Mammary epithelial cell (primary cell): ENCODE results near the gene MIER2.

Experiments used
- CTCF ChIP-seq, 2 donors: IDR thresholded peaks in 1 of 2; conservative IDR thresholded peaks in 1 of 2; 2 replicates each; pipeline ENCODE4 v1.5.1; 2011 to 2012; ENCODE audit warnings: inconsistent platforms in 2 of 2, low read length in 2 of 2, mild to moderate bottlenecking in 2 of 2, control low read depth in 1 of 2, low read depth in 1 of 2; ENCODE audit not compliant: insufficient read depth in 1 of 2; ENCODE audit errors: extremely low read depth in 1 of 2
- EZH2 ChIP-seq: IDR thresholded peaks from 2 replicates; pipeline ENCODE4 v1.6.1; 2012; ENCODE audit warnings: low read length, inconsistent platforms, borderline replicate concordance

DNA sequence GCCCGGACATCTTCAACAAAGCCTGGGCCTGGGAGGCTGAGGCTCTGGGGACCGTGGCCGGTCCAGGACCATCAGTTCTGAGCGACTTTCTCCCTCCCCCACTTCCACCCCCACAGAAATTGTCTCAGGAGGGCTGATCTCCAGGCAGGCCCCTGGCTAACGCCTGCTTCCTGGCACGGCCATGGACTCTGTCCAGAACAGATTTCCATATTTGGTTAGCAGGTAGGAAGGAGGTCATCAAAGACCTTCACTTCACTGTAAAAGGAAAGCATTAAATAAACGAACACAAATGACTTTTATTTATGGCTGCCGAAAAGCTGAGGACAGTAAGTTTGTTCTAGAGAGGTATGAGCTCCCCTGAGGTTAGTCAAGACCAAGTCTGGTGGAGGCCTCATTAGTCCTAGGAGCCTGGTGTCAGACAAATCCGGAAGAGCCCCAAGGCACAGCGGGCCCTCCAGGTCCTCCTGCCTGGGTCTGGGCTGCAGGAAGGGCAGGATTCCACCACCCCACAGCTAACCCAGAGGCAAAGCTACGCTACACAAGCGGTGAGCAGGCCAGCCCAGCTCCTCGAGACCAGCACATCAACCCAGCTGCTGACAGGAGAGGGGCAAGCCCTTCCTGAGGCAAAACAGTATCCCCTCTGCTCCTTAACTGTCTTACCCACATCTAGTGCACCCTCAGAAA, 48.8 kb downstream of the MIER2 start:
- no peak for TF ChIP-seq CTCF (conservative IDR thresholded peaks at IDR 0.05 in 1 of 2, IDR thresholded peaks at IDR 0.05 in 1 of 2; ENCODE audit: extremely low read depth in 1 of 2, insufficient read depth in 1 of 2, low read depth in 1 of 2, low read length in 2 of 2)
- TF ChIP-seq EZH2: no peak
